ENCODE data around the gene VWA5B1.

The VWA5B1 gene

GRCh38 chr1:20349971-20350370, 59.3 kb downstream of the VWA5B1 start:
- no peak for DNase-seq

- no peak for DNase-seq
These were observed 59.7 kb downstream of the VWA5B1 start for GRCh38 chr1:20350421-20350820.

- no peak for DNase-seq
These were observed 61.4 kb downstream of the VWA5B1 start for GRCh38 chr1:20351911-20352701.

- no peak for DNase-seq
These were observed 63.2 kb downstream of the VWA5B1 start for GRCh38 chr1:20353836-20354235.

- no peak for DNase-seq
These were observed 63.9 kb downstream of the VWA5B1 start for GRCh38 chr1:20354610-20355009.

GRCh38 chr1:20355101-20355827, 64.6 kb downstream of the VWA5B1 start:
- DNase-seq, result no peak

GRCh38 chr1:20355828-20356735, 65.4 kb downstream of the VWA5B1 start:
- no peak for DNase-seq

- DNase-seq, result no peak
These were observed 66.3 kb downstream of the VWA5B1 start for GRCh38 chr1:20356850-20357459.

- DNase-seq, result no peak
These were observed 67.1 kb downstream of the VWA5B1 start for GRCh38 chr1:20357796-20358195.

- no peak for DNase-seq
These were observed 68.1 kb downstream of the VWA5B1 start for GRCh38 chr1:20358761-20359263.

- DNase-seq, result no peak
These were observed 69.0 kb downstream of the VWA5B1 start for GRCh38 chr1:20359451-20360330.

- no peak for DNase-seq
These were observed 70.7 kb downstream of the VWA5B1 start for GRCh38 chr1:20361401-20361800.

- DNase-seq, result no peak
These were observed 71.2 kb downstream of the VWA5B1 start for GRCh38 chr1:20361805-20362381.

GRCh38 chr1:20362856-20363255, 72.2 kb downstream of the VWA5B1 start:
- no peak for DNase-seq

- no peak for DNase-seq
These were observed 74.9 kb downstream of the VWA5B1 start for GRCh38 chr1:20365421-20366055.

- no peak for DNase-seq
These were observed 75.4 kb downstream of the VWA5B1 start for GRCh38 chr1:20366056-20366462.

- DNase-seq, result no peak
These were observed 75.9 kb downstream of the VWA5B1 start for GRCh38 chr1:20366463-20367115.

GRCh38 chr1:20367116-20367585, 76.5 kb downstream of the VWA5B1 start:
- DNase-seq, result no peak

- DNase-seq, result no peak
These were observed 77.0 kb downstream of the VWA5B1 start for GRCh38 chr1:20367626-20368025.
